ENCODE data around the gene RFX5.
A peak's percentile ranks its signal among the peaks of the same experiment; 100 is the strongest.

The RFX5 gene

DNA sequence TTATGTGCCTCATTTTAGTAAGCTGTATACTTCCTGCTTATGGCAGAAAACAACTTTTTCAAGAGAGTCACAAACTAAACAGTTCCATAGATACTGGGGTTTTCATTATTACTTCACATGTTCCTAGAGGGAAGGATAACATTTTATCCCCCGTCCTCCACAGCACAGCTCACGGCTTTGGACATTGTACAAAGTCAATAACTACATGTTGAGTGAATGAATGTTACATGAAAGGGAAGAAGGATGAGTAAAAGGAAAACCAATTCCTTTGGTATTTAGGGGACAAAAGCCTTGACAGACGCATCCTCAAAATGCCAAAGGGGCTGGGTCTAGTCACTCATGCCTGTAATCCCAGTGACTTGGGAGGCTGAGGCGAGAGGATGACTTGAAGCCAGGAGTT is 34.6 kb downstream of the RFX5 start:
- H3K36me3 ChIP-seq (replicated peaks in 1 of 2; ENCODE audit: control insufficient read depth in 2 of 2, insufficient read depth in 2 of 2, low read length in 2 of 2), result peaks cover 24 to 89% of the 10 kb centered on the region in 2 donors
- peaks cover 3 to 22% of the 10 kb centered on the region in 2 donors for H3K4me1 ChIP-seq (ENCODE audit: control insufficient read depth in 2 of 2, insufficient read depth in 1 of 2, low read depth in 1 of 2, low read length in 2 of 2)
- no CpG with 5 or more reads among the region's 4 CpGs for WGBS, 2 donors (ENCODE audit: extremely low coverage in 2 of 2, insufficient read length in 2 of 2, insufficient replicate concordance in 1 of 2)
- no peak overlapping the region for H3K14ac ChIP-seq (ENCODE audit: low read length)
- no peak overlapping the region for H3K18ac ChIP-seq (ENCODE audit: low read length)
- no peak overlapping the region for H3K27ac ChIP-seq (replicated peaks; ENCODE audit: low read length)
- H3K9ac ChIP-seq (ENCODE audit: low read depth, low read length, poor library complexity), result no peak overlapping the region
- no peak overlapping the region for H3K23ac ChIP-seq (ENCODE audit: low read depth, low read length, poor library complexity)
- no peak overlapping the region for H3K4me3 ChIP-seq (ENCODE audit: low read length in 2 of 2)
- no peak overlapping the region for H3K4me2 ChIP-seq (ENCODE audit: insufficient read depth, low read length, poor library complexity, severe bottlenecking)
- H3K9me3 ChIP-seq (replicated peaks in 1 of 2; ENCODE audit: control insufficient read depth in 2 of 2, insufficient read depth in 1 of 2, low read depth in 1 of 2, low read length in 2 of 2), result no peaks in the 10 kb centered on the region
- no peaks in the 10 kb centered on the region for H3K79me1 ChIP-seq (ENCODE audit: low read depth, low read length)
- no peak overlapping the region for H3K4ac ChIP-seq (ENCODE audit: low read length)
- H2BK12ac ChIP-seq (ENCODE audit: low read length), result no peak overlapping the region
- H2BK120ac ChIP-seq (ENCODE audit: low read depth, low read length), result no peak overlapping the region
- H2AK5ac ChIP-seq (ENCODE audit: low read depth, low read length), result no peak overlapping the region
- H3K27me3 ChIP-seq (ENCODE audit: control insufficient read depth in 3 of 3, insufficient read depth in 3 of 3, low read depth in 1 of 3, low read length in 3 of 3), result no peaks in the 10 kb centered on the region
- no peak for DNase-seq (ENCODE audit: low spot score)
- no peak overlapping the region for H2BK15ac ChIP-seq (ENCODE audit: low read length)
- H4K8ac ChIP-seq (ENCODE audit: low read depth, low read length), result no peak overlapping the region
- H2BK5ac ChIP-seq (ENCODE audit: low read length), result no peak overlapping the region
- H4K91ac ChIP-seq (ENCODE audit: low read depth, low read length, poor library complexity), result no peak overlapping the region
- no peak overlapping the region for H2AFZ ChIP-seq (ENCODE audit: low read length)

DNA sequence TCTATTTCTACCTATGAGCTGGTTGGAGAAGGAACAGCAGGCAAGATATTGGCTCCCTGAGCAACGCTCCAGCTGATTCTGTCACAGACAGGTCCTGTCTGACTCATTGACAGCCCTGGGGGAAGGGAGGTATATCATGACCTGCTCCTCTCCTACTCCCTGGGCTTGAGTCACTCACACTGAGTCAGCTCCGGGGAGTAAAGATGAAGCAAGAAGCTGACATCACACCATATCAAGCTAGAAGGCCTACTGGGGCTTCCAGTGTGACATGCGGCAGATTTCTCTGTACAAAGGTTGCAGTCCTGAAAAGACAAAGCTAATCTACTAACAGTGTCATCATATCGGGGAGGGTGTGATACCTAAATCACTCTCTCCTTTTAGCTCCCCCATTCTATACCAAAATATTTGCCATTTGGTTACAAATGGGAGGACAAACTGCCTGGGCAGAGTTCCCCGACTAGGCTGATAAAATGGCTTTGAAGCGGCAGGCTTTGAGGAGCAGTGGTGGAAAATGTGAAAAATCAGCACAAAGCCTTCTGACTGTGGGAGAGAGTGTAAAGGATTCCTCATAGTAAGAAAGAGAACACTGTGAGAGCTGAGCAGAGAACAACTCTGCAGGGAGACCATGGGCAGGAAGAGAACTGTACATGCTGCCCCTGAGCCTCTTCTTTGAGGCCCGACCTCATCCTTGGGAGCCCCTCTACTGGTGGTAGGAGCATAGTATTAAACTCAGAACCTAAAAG is 35.3 kb downstream of the RFX5 start:
- H3K36me3 ChIP-seq (replicated peaks in 1 of 2; ENCODE audit: control insufficient read depth in 2 of 2, insufficient read depth in 2 of 2, low read length in 2 of 2), result peaks cover 28 to 92% of the 10 kb centered on the region in 2 donors

DNA sequence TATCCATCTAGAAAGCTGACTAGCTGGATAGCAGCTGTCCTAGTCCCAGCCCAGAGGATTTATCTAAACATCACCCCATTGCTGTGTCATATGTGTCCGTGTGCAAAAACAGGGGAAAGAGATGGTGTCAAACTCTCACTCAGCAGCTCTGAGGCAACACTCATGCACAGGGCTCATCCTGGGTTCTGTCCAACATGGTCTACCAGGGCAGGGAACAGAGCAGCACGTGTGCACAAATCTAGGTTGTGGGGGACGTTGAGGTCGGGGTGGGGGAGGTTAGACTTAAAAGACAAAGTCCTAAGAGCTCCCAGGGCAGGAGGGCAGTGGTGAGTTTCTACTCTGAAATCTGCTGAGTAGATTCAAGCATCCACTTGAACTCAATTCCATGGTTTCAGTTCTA is 36.0 kb downstream of the RFX5 start:
- no peak overlapping the region for H3K27ac ChIP-seq (replicated peaks; ENCODE audit: low read length)
- H3K23ac ChIP-seq (ENCODE audit: low read depth, low read length, poor library complexity), result no peak overlapping the region
- no peak overlapping the region for H2AFZ ChIP-seq (ENCODE audit: low read length)
- no peak overlapping the region for H4K8ac ChIP-seq (ENCODE audit: low read depth, low read length)
- H3K4me2 ChIP-seq (ENCODE audit: insufficient read depth, low read length, poor library complexity, severe bottlenecking), result no peak overlapping the region
- no peaks in the 10 kb centered on the region for H3K9me3 ChIP-seq (replicated peaks in 1 of 2; ENCODE audit: control insufficient read depth in 2 of 2, insufficient read depth in 1 of 2, low read depth in 1 of 2, low read length in 2 of 2)
- H2BK5ac ChIP-seq (ENCODE audit: low read length), result no peak overlapping the region
- no peak overlapping the region for H3K9ac ChIP-seq (ENCODE audit: low read depth, low read length, poor library complexity)
- no peaks in the 10 kb centered on the region for H3K27me3 ChIP-seq (ENCODE audit: control insufficient read depth in 3 of 3, insufficient read depth in 3 of 3, low read depth in 1 of 3, low read length in 3 of 3)
- no peak overlapping the region for H3K14ac ChIP-seq (ENCODE audit: low read length)
- H3K4me1 ChIP-seq (ENCODE audit: control insufficient read depth in 2 of 2, insufficient read depth in 1 of 2, low read depth in 1 of 2, low read length in 2 of 2), result peaks cover 3 to 22% of the 10 kb centered on the region in 2 donors
- peaks cover 32 to 93% of the 10 kb centered on the region in 2 donors for H3K36me3 ChIP-seq (replicated peaks in 1 of 2; ENCODE audit: control insufficient read depth in 2 of 2, insufficient read depth in 2 of 2, low read length in 2 of 2)
- no peak overlapping the region for H2BK12ac ChIP-seq (ENCODE audit: low read length)
- no peak overlapping the region for H2BK120ac ChIP-seq (ENCODE audit: low read depth, low read length)
- H2AK5ac ChIP-seq (ENCODE audit: low read depth, low read length), result peak overlapping the region; percentile 6
- H3K18ac ChIP-seq (ENCODE audit: low read length), result no peak overlapping the region
- no peak overlapping the region for H2BK15ac ChIP-seq (ENCODE audit: low read length)
- WGBS, 2 donors (ENCODE audit: extremely low coverage in 2 of 2, insufficient read length in 2 of 2, insufficient replicate concordance in 1 of 2), result no CpG with 5 or more reads among the region's 4 CpGs
- no peak for DNase-seq (ENCODE audit: low spot score)
- no peaks in the 10 kb centered on the region for H3K79me1 ChIP-seq (ENCODE audit: low read depth, low read length)
- no peak overlapping the region for H3K4ac ChIP-seq (ENCODE audit: low read length)
- H4K91ac ChIP-seq (ENCODE audit: low read depth, low read length, poor library complexity), result no peak overlapping the region
- no peak overlapping the region for H3K4me3 ChIP-seq (ENCODE audit: low read length in 2 of 2)

More for the DNA sequence above, 35.3 kb downstream of the RFX5 start:
- Histone ChIP-seq H3K4me3 (ENCODE audit: low read length in 2 of 2) (no peak overlapping the region), H3K4ac (ENCODE audit: low read length) (no peak overlapping the region), H2BK15ac (ENCODE audit: low read length) (no peak overlapping the region), H3K14ac (ENCODE audit: low read length) (no peak overlapping the region), H3K27ac (replicated peaks; ENCODE audit: low read length) (no peak overlapping the region), H3K27me3 (ENCODE audit: control insufficient read depth in 3 of 3, insufficient read depth in 3 of 3, low read depth in 1 of 3, low read length in 3 of 3) (no peaks in the 10 kb centered on the region), H3K23ac (ENCODE audit: low read depth, low read length, poor library complexity) (no peak overlapping the region), H3K4me2 (ENCODE audit: insufficient read depth, low read length, poor library complexity, severe bottlenecking) (no peak overlapping the region), H3K9me3 (replicated peaks in 1 of 2; ENCODE audit: control insufficient read depth in 2 of 2, insufficient read depth in 1 of 2, low read depth in 1 of 2, low read length in 2 of 2) (no peaks in the 10 kb centered on the region), H3K18ac (ENCODE audit: low read length) (no peak overlapping the region), H3K4me1 (ENCODE audit: control insufficient read depth in 2 of 2, insufficient read depth in 1 of 2, low read depth in 1 of 2, low read length in 2 of 2) (peaks cover 3 to 22% of the 10 kb centered on the region in 2 donors), H4K91ac (ENCODE audit: low read depth, low read length, poor library complexity) (no peak overlapping the region), H2BK5ac (ENCODE audit: low read length) (no peak overlapping the region), H2AFZ (ENCODE audit: low read length) (no peak overlapping the region), H4K8ac (ENCODE audit: low read depth, low read length) (no peak overlapping the region), H2BK12ac (ENCODE audit: low read length) (no peak overlapping the region), H3K9ac (ENCODE audit: low read depth, low read length, poor library complexity) (no peak overlapping the region), H2AK5ac (ENCODE audit: low read depth, low read length) (no peak overlapping the region), H2BK120ac (ENCODE audit: low read depth, low read length) (no peak overlapping the region), H3K79me1 (ENCODE audit: low read depth, low read length) (no peaks in the 10 kb centered on the region)
- DNase-seq (ENCODE audit: low spot score), result no peak
- WGBS, 2 donors (ENCODE audit: extremely low coverage in 2 of 2, insufficient read length in 2 of 2, insufficient replicate concordance in 1 of 2), result no CpG with 5 or more reads among the region's 7 CpGs

DNA sequence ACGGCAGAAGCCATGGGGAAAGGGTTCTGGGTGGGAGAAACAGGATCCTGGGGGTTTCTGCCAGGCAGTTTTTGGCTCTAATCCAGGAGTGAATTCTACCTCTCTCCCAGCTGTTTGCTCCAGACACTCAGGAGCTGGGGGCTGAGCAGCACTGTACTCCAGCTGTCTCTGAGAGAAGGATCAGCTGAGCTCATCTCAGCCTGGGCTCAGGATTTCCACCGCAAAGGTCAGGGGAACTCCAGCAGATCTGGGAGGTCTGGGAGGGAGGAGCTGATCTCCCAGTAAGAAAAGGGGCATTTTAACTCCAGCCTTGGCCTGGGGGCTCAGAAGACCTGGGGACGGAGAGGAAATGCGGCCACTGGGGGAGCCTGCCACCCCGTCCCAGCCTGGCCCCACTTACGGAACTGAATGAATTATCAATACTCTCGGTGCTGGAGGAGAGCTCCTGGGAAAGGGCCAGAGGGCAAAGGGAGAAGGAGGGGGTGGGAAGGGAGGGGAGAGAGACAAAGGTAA is 37.2 kb downstream of the RFX5 start:
- Histone ChIP-seq H3K4me3 (ENCODE audit: low read length in 2 of 2) (no peak overlapping the region), H3K79me1 (ENCODE audit: low read depth, low read length) (no peaks in the 10 kb centered on the region), H3K36me3 (replicated peaks in 1 of 2; ENCODE audit: control insufficient read depth in 2 of 2, insufficient read depth in 2 of 2, low read length in 2 of 2) (peaks cover 30 to 95% of the 10 kb centered on the region in 2 donors), H2BK120ac (ENCODE audit: low read depth, low read length) (no peak overlapping the region), H2BK15ac (ENCODE audit: low read length) (no peak overlapping the region), H4K91ac (ENCODE audit: low read depth, low read length, poor library complexity) (no peak overlapping the region), H3K18ac (ENCODE audit: low read length) (peak overlapping the region; percentile 32), H3K9ac (ENCODE audit: low read depth, low read length, poor library complexity) (no peak overlapping the region), H3K27me3 (ENCODE audit: control insufficient read depth in 3 of 3, insufficient read depth in 3 of 3, low read depth in 1 of 3, low read length in 3 of 3) (no peaks in the 10 kb centered on the region), H2BK5ac (ENCODE audit: low read length) (no peak overlapping the region), H2AFZ (ENCODE audit: low read length) (no peak overlapping the region), H3K4ac (ENCODE audit: low read length) (no peak overlapping the region), H3K4me1 (ENCODE audit: control insufficient read depth in 2 of 2, insufficient read depth in 1 of 2, low read depth in 1 of 2, low read length in 2 of 2) (peaks cover 3 to 22% of the 10 kb centered on the region in 2 donors), H2AK5ac (ENCODE audit: low read depth, low read length) (no peak overlapping the region), H3K23ac (ENCODE audit: low read depth, low read length, poor library complexity) (no peak overlapping the region), H3K4me2 (ENCODE audit: insufficient read depth, low read length, poor library complexity, severe bottlenecking) (peak overlapping the region; percentile 32), H4K8ac (ENCODE audit: low read depth, low read length) (no peak overlapping the region), H3K9me3 (replicated peaks in 1 of 2; ENCODE audit: control insufficient read depth in 2 of 2, insufficient read depth in 1 of 2, low read depth in 1 of 2, low read length in 2 of 2) (no peaks in the 10 kb centered on the region), H3K14ac (ENCODE audit: low read length) (no peak overlapping the region), H3K27ac (replicated peaks; ENCODE audit: low read length) (peak overlapping the region; percentile 78), H2BK12ac (ENCODE audit: low read length) (no peak overlapping the region)
- WGBS, 2 donors (ENCODE audit: extremely low coverage in 2 of 2, insufficient read length in 2 of 2, insufficient replicate concordance in 1 of 2), result no CpG with 5 or more reads among the region's 7 CpGs
- DNase-seq (ENCODE audit: low spot score), result no peak

Data from neuronal stem cell (in vitro differentiated cells).